GM12891 (cell line): ENCODE results near the gene ZNF79.
"Not testable (repeated sequence)": the region's sequence is repeated elsewhere in the genome, so short reads cannot be mapped to it uniquely, and the experiment has no call there.

Source experiments
- DNase-seq: peaks from one replicate; pipeline ENCODE4 v3.0.0; 2011; ENCODE audit warnings: low spot score; ENCODE audit not compliant: insufficient read length
- FAIRE-seq: peaks from 2 replicates; lab custom pipeline; 2011; peaks lifted over from hg19 to GRCh38; lab: Jason Lieb, UNC
- PAX5 ChIP-seq: IDR thresholded peaks from 2 replicates; pipeline ENCODE4 v1.6.1; 2011; ENCODE audit warnings: low read length, moderate library complexity, mild to moderate bottlenecking; ENCODE audit not compliant: insufficient read depth, severe bottlenecking
- POLR2A ChIP-seq: IDR thresholded peaks from 2 replicates; pipeline ENCODE4 v1.6.1; 2011; ENCODE audit warnings: low read depth, low read length, control low read depth
- POLR2AphosphoS5 ChIP-seq: IDR thresholded peaks from 2 replicates; pipeline ENCODE4 v1.6.1; 2011; ENCODE audit warnings: low read depth, low read length, control low read depth
- POU2F2 ChIP-seq: IDR thresholded peaks from 2 replicates; pipeline ENCODE4 v1.6.1; 2011; ENCODE audit warnings: low read depth, mild to moderate bottlenecking, control low read depth, low read length, moderate library complexity
- SPI1 ChIP-seq: IDR thresholded peaks from 2 replicates; pipeline ENCODE4 v1.6.1; 2011; ENCODE audit warnings: low read depth, low read length, control low read depth
- TAF1 ChIP-seq: IDR thresholded peaks from 2 replicates; pipeline ENCODE4 v1.6.1; 2011; ENCODE audit warnings: low read depth, low read length, control low read depth

Gene ZNF79

DNA sequence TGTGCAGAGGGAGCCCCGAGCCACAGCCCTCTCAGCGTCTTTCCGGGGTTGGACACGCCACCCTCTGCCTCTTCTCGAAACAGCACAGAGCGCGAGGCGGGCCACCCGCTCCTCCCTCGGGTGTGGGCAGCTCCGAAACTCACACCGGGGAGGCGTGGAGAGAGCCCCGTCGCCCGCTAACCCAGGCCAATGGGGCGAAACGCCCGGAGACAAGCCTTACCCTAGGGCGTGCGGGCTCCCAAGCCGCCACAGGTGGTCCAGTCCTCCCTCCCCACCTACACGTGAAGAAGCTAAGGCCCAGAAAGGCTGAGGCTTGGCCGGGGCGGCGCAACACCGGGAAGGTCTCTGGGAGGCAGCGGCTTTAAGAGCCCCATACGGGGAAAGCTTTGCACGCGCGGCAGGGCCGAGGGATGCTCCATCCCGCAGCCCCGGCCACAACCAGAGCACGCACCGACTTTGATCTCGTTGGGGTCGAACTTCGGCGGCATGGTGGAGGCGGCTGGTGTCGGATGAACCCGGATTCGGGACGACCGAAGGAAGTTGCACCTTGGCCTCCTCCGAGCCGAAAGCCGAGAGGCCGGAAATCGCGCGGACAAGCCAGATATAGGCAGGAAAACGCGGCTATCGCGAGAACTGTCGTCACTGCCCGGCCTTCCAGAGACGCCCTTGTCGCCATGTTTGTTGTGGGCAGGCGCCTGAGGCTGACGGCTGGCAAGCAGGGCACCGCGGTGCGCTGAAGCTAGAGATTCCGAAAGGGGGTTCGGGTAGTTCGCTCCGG lies 26.8 kb downstream of the ZNF79 start, which contains the start of the genes LRSAM1 and RPL12:
Gene LRSAM1 (plus strand): TSS at position 681 of the 778 bp plus-strand sequence. CDS start 3,018 bp downstream, outside the sequence.
Gene RPL12 (minus strand): TSS at position 577 of the 778 bp plus-strand sequence. CDS start 89 bp downstream, at position 488.
- TF ChIP-seq SPI1 (no peak), TAF1 (peak; percentile 100), POU2F2 (peak; percentile 99), PAX5 (peak; percentile 2), POLR2A (peak; percentile 100), POLR2AphosphoS5 (peak; percentile 100)
- peak; percentile 88 for FAIRE-seq
- DNase-seq, result peak; percentile 85

DNA sequence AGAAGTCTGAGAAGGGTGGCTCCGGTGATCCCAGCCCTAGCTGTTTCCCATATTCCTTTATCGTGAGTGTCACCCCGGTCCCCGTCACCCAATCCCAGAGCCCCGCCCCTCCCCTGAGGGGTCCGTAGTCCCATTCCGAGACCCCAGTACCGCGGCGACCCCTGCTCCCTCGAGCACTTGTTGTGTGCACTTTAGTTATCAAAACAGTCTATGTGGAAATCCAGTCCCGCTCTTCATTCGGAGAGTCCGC lies 27.4 kb downstream of the ZNF79 start:
- FAIRE-seq, result no peak
- no peak for DNase-seq
- TF ChIP-seq TAF1 (no peak), POLR2A (no peak), POU2F2 (no peak), POLR2AphosphoS5 (no peak), SPI1 (no peak), PAX5 (no peak)

DNA sequence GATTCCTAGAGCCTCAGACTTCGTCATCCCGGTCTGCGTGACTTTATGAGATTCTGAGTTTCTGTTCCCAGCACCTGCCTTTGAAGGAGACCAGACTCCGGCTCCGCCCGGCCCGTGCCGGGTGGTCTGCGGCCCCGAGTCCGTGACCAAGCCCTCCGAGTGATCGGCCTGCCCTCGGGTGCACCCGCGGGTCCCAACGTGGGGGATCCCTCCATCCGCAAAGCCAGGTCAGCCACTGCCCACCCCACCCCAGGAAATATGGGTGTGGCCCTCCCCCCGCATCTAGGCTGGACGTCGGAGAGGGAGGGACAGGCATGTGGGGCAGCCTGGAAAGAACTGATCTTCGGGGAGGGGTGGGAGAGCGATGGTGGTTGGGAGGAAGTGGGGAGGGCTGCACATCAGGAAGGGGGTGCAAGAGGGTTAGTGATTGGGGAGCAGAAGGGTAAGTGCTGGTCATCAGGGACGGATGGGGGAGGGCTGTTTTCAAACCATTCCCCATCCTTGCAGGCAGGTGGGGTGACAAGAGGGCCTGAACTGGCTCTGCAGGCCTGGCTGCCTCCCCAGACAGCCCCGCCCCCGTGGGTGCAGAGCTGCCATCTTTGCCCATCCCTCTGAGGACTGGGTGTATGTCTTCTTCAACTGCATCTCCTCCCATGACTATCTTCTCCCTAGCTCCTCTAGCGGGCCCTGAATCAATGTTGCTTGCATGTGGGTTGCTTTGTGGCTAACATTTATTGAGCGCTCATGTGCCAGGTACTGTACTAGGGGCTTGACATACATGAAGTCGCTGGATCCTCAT lies 27.9 kb downstream of the ZNF79 start:
- DNase-seq (peak; percentile 42), FAIRE-seq (peak; percentile 86)
- TF ChIP-seq POU2F2 (no peak), SPI1 (peak; percentile 58), TAF1 (no peak), POLR2A (no peak)

DNA sequence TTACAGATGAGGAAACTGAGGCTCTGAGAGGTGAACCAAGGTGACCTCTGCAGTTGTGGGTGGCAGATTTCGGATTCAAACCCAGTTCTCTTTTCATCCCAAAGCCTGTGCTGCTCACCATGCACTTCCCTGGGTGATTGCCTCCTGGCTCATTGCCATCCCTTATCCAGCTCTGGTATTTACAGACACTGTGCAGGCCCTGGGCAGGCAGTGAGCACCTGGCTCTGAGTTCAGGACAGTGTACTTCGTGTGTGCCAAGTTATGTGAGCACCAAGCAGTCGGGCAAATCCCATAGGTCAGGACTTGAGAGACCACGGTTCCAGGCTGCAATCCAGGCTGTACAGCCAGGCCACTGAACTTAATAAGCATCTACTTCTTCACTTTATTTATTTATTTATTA lies 28.5 kb downstream of the ZNF79 start:
- DNase-seq, result no peak
- no peak for TF ChIP-seq POLR2AphosphoS5
- TF ChIP-seq POU2F2, result no peak
- TF ChIP-seq SPI1, result no peak
- TF ChIP-seq TAF1, result no peak
- no peak for TF ChIP-seq PAX5
- TF ChIP-seq POLR2A, result no peak
- no peak for FAIRE-seq

DNA sequence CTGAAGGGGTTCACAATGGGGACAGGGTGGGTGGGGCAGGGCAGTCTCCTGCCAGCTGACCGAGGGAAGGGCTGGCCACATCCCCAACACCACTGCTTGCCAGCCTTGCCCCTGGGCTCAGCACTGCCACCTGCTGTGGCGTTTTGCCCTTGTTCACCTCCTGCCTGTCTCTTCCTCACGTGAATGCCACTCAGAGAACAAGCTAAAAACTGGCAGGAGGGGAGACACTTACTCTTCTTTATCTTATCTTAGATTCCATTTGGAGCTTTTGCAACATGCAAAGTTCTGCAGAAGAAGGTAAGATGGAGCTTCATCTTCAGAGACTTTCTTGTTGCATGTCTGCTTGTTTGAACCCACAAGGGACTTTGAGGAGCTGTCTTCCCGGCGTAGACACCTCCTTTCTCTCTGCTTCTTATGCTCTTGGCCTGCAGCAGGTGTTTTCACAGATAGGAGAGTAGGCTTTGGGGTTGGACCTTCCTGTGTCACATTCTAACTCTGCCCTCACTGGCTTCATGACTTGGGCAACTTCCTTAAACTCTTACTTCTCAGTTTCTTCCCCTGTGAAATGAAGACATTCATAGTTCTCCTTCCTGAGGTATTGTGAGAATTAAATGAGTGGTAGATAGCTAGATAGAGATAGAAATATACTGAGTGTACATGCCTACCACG lies 31.3 kb downstream of the ZNF79 start:
- no peak for TF ChIP-seq POLR2AphosphoS5
- no peak for TF ChIP-seq SPI1
- no peak for TF ChIP-seq POLR2A
- TF ChIP-seq PAX5, result no peak
- TF ChIP-seq TAF1, result no peak
- TF ChIP-seq POU2F2, result no peak
- DNase-seq, result no peak
- FAIRE-seq, result peak; percentile 82

DNA sequence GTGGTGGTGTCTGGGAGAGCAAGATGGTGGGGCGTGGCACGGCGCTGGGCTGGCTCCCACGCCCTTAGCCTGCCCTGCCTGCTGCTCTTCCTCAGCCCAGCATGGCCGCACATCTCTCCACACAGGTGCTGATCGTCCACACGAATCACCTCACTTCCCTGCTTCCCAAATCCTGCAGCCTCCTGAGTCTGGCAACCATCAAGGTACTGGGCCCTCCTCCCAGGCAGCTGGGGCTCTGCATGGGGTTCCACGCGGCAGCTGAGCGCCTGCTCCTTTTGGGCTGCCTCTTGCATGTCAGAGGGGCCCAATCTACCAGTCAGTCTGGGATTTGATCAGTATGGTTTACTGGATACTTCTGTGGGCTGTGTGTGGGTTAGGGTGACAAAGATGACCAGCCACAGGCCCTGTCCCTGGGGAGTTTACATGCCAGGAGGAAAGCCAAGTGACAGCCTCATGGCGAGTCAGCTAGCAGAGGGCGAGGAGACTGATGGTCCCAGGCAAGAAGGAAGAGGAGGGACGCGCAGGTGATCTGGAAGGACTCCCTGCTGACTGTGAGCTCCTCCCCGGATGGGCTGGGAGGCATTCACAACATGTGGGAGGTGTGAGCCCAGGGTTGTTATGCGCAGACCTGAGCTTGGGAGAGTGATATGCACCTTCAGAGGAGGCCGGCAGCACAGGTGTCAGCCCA lies 33.2 kb downstream of the ZNF79 start:
- no peak for TF ChIP-seq POLR2A
- no peak for TF ChIP-seq TAF1
- TF ChIP-seq POLR2AphosphoS5, result no peak
- FAIRE-seq, result no peak
- no peak for DNase-seq

DNA sequence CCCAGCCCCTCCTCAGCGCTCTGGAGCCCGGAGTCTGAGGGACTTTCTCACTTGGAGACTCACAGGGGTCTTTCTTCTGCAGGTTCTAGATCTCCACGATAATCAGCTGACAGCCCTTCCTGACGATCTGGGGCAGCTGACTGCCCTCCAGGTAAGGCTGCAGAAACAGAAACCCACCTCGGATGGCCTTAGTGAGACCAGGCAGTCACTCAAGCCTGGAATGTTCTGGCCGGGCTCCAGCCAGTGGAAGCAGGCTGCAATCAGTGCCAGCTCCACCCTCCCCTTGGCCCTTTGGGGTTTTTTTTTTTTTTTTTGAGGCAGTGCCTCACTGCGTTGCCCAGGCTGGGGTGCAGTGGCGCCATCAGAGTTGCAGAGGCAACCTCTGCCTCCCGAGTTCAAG lies 34.7 kb downstream of the ZNF79 start:
- no peak for FAIRE-seq
- no peak for DNase-seq

DNA sequence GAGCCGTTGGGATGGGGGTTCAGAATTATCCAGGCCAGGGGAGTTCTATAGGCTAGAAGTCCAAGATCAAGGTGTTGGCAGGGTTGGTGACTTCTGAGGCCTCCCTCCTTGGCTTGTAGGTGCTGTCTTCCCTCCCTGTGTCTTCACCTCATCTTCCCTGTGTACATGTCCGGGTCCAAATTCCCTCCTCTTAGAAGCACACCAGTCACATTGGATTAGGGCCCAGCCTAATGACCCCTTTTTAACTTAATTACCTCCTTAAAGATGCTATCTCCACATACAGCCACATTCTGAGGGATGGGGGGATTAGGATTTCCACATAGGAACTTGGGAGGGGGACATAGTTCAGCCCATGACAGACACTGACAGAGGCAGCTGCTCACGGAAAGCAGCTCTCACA lies 39.2 kb downstream of the ZNF79 start:
- TF ChIP-seq POU2F2, result no peak
- no peak for TF ChIP-seq PAX5
- no peak for TF ChIP-seq POLR2AphosphoS5
- TF ChIP-seq SPI1, result no peak
- DNase-seq, result no peak
- no peak for FAIRE-seq

More for the DNA sequence above, 34.7 kb downstream of the ZNF79 start:
- TF ChIP-seq POU2F2 (no peak), SPI1 (no peak), PAX5 (no peak), POLR2A (no peak), TAF1 (no peak), POLR2AphosphoS5 (no peak)

DNA sequence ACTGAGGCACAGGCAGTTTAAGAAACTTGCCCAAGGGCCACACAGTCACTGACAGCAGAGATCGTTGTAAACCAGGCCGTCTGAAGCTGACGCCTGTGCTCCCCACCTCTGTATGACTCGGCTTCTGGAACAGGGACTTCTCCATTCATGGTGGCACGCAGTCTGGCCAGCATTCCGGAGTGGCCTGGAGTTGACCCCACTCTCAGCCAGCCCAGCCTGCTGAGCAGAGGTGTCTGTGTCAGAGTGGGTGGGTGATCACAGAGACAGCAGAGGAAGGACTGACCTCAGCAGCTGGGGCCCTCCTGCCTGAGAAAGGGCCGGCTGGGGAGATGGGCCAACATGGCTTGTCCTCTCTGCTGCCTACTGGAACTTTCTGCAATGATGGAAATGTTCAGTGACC lies 39.7 kb downstream of the ZNF79 start:
- FAIRE-seq (no peak), DNase-seq (no peak)
- TF ChIP-seq POLR2AphosphoS5 (no peak), POLR2A (no peak), POU2F2 (no peak), SPI1 (no peak), TAF1 (no peak), PAX5 (no peak)

DNA sequence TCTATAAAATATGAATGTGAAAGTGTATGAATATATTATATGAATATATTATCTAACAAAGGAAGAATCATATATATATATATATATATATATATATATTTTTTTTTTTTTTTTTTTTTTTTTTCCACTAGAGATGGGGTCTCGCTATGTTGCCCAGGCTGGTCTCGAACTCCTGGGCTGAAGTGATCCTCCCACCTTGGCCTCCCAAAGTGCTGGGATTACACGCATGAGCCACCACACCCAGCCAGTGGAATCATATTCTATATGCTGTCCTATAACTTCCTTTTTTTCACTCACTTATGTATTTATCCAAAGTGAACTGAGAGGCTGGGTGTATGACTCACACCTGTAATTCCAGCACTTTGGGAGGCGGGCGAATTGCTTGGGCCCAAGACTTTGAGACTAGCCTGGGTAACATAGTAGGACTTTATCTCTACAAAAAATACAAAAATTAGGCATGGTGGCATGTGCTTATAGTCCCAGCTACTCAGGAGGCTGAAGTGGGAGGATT lies 42.3 kb downstream of the ZNF79 start:
- DNase-seq, FAIRE-seq: not testable (repeated sequence)
